Mucosa of rectum (tissue), 2 donors: ENCODE data around the gene TOR3A.

Experiments used
- H3K27ac ChIP-seq, 2 donors: one replicate each; pipeline ENCODE4 v1.7.0; 2013; ENCODE audit warnings: inconsistent platforms in 2 of 2, low read depth in 2 of 2, low read length in 2 of 2
- H3K27me3 ChIP-seq, 2 donors: one replicate each; pipeline ENCODE4 v1.7.0; 2013; ENCODE audit warnings: low read length in 2 of 2; ENCODE audit not compliant: control insufficient read depth in 2 of 2, insufficient read depth in 2 of 2
- H3K36me3 ChIP-seq, 2 donors: one replicate each; pipeline ENCODE4 v1.7.0; 2013; ENCODE audit warnings: low read length in 2 of 2; ENCODE audit not compliant: control insufficient read depth in 2 of 2, insufficient read depth in 2 of 2
- H3K4me1 ChIP-seq, 2 donors: one replicate each; pipeline ENCODE4 v1.7.0; 2013; ENCODE audit warnings: low read length in 2 of 2, mild to moderate bottlenecking in 1 of 2; ENCODE audit not compliant: control insufficient read depth in 2 of 2, insufficient read depth in 2 of 2
- H3K4me3 ChIP-seq, 2 donors: one replicate each; pipeline ENCODE4 v1.7.0; 2013; ENCODE audit warnings: low read length in 2 of 2
- H3K9ac ChIP-seq, 2 donors: one replicate each; pipeline ENCODE4 v1.7.0; 2013; ENCODE audit warnings: low read length in 2 of 2, low read depth in 1 of 2, mild to moderate bottlenecking in 1 of 2
- H3K9me3 ChIP-seq, 2 donors: one replicate each; pipeline ENCODE4 v1.7.0; 2013; ENCODE audit warnings: low read length in 2 of 2; ENCODE audit not compliant: control insufficient read depth in 2 of 2
- donor health status: healthy.
- donor health status: Normal muscosa, but diverticular disease.

The TOR3A gene

GRCh38 chr1:179066471-179066870 lies 15.4 kb upstream of the TOR3A start:
- no peak overlapping the region for H3K9ac ChIP-seq
- H3K27ac ChIP-seq, result no peak overlapping the region
- peaks cover 33 to 35% of the 10 kb centered on the region in 2 donors for H3K36me3 ChIP-seq
- no peak overlapping the region for H3K4me3 ChIP-seq
- no peaks in the 10 kb centered on the region for H3K27me3 ChIP-seq
- no peaks in the 10 kb centered on the region for H3K4me1 ChIP-seq
- no peaks in the 10 kb centered on the region for H3K9me3 ChIP-seq

GRCh38 chr1:179077396-179077795 lies 4.5 kb upstream of the TOR3A start:
- H3K9me3 ChIP-seq, result no peaks in the 10 kb centered on the region
- H3K36me3 ChIP-seq, result peaks cover 3 to 13% of the 10 kb centered on the region in 2 donors
- H3K4me3 ChIP-seq, result no peak overlapping the region
- H3K27me3 ChIP-seq, result no peaks in the 10 kb centered on the region
- H3K9ac ChIP-seq, result no peak overlapping the region
- no peak overlapping the region for H3K27ac ChIP-seq
- H3K4me1 ChIP-seq, result peaks cover 10 to 11% of the 10 kb centered on the region in 2 donors

GRCh38 chr1:179079113-179079761 lies 2.6 kb upstream of the TOR3A start:
- Histone ChIP-seq H3K9me3 (no peaks in the 10 kb centered on the region), H3K27ac (no peak overlapping the region), H3K4me3 (no peak overlapping the region), H3K4me1 (peaks cover 16 to 23% of the 10 kb centered on the region in 2 donors), H3K27me3 (no peaks in the 10 kb centered on the region), H3K36me3 (peaks cover 0 to 3% of the 10 kb centered on the region in 2 donors), H3K9ac (no peak overlapping the region)

GRCh38 chr1:179080866-179081686 lies 794 bp upstream of the TOR3A start:
- Histone ChIP-seq H3K9me3 (no peaks in the 10 kb centered on the region), H3K27ac (peak overlapping the region; percentile 77 to 91), H3K4me3 (peak overlapping the region; percentile 77 to 89), H3K4me1 (peaks cover 16 to 23% of the 10 kb centered on the region in 2 donors), H3K36me3 (peaks cover 6 to 12% of the 10 kb centered on the region in 2 donors), H3K9ac (peak overlapping the region; percentile 85 to 90), H3K27me3 (no peaks in the 10 kb centered on the region)

GRCh38 chr1:179082333-179082998 lies 596 bp downstream of the TOR3A start:
- peaks cover 16 to 27% of the 10 kb centered on the region in 2 donors for H3K4me1 ChIP-seq
- H3K27ac ChIP-seq, result peak overlapping the region; percentile 77 to 91
- peaks cover 6 to 13% of the 10 kb centered on the region in 2 donors for H3K36me3 ChIP-seq

GRCh38 chr1:179082999-179083335 lies 1.1 kb downstream of the TOR3A start:
- H3K9ac ChIP-seq, result peak overlapping the region; percentile 52 to 85
- peak overlapping the region in 1 of 2 donors; percentile 91 for H3K27ac ChIP-seq
- H3K9me3 ChIP-seq, result no peaks in the 10 kb centered on the region
- H3K4me3 ChIP-seq, result peak overlapping the region; percentile 77 to 89
- H3K27me3 ChIP-seq, result no peaks in the 10 kb centered on the region
- H3K36me3 ChIP-seq, result peaks cover 6 to 16% of the 10 kb centered on the region in 2 donors
- peaks cover 16 to 27% of the 10 kb centered on the region in 2 donors for H3K4me1 ChIP-seq

More at GRCh38 chr1:179082333-179082998, 596 bp downstream of the TOR3A start:
- Histone ChIP-seq H3K4me3 (peak overlapping the region; percentile 77 to 89), H3K9ac (peak overlapping the region; percentile 85 to 90), H3K9me3 (no peaks in the 10 kb centered on the region), H3K27me3 (no peaks in the 10 kb centered on the region)

- Histone ChIP-seq H3K4me3 (peak overlapping the region in 1 of 2 donors; percentile 31), H3K27ac (peak overlapping the region in 1 of 2 donors; percentile 9), H3K27me3 (no peaks in the 10 kb centered on the region), H3K4me1 (peaks cover 16 to 27% of the 10 kb centered on the region in 2 donors), H3K36me3 (peaks cover 9 to 19% of the 10 kb centered on the region in 2 donors), H3K9ac (no peak overlapping the region), H3K9me3 (no peaks in the 10 kb centered on the region)
These were observed 1.7 kb downstream of the TOR3A start for GRCh38 chr1:179083533-179083932.

GRCh38 chr1:179087665-179088064 lies 5.8 kb downstream of the TOR3A start:
- Histone ChIP-seq H3K4me3 (no peak overlapping the region), H3K27me3 (no peaks in the 10 kb centered on the region), H3K9ac (no peak overlapping the region), H3K4me1 (peaks cover 4 to 15% of the 10 kb centered on the region in 2 donors), H3K36me3 (peaks cover 27 to 47% of the 10 kb centered on the region in 2 donors), H3K9me3 (no peaks in the 10 kb centered on the region), H3K27ac (no peak overlapping the region)

- peaks cover 0 to 4% of the 10 kb centered on the region in 2 donors for H3K4me1 ChIP-seq
- H3K27me3 ChIP-seq, result no peaks in the 10 kb centered on the region
- no peaks in the 10 kb centered on the region for H3K9me3 ChIP-seq
- H3K27ac ChIP-seq, result no peak overlapping the region
- peaks cover 45 to 63% of the 10 kb centered on the region in 2 donors for H3K36me3 ChIP-seq
- no peak overlapping the region for H3K9ac ChIP-seq
- H3K4me3 ChIP-seq, result no peak overlapping the region
These were observed 8.1 kb downstream of the TOR3A start for GRCh38 chr1:179089827-179090482.
